HepG2 (cell line): Measurements from ENCODE around the gene TFEB. TPM values are rescaled to one million over a fixed set of nuclear protein-coding genes. Genes with fewer than 3 reads are reported as not detected.
A peak's percentile ranks its signal among the peaks of the same experiment; 100 is the strongest.

Experiments
- ATAC-seq: fragments of 200-7000 bp; cut with Tn5 transposase; 3 replicates; pipeline ENCODE4 v1.9.1; 2020; ENCODE audit warnings: mild to moderate bottlenecking, moderate library complexity
- BruUV-seq: library from RNA; stranded (reverse); fragments of 400-500 nt; replicated peaks from 2 replicates; lab custom pipeline; 2021; lab: Mats Ljungman, UMichigan
- CTCF ChIA-PET: fragments of 300-600 bp; formaldehyde crosslinking; extraction: SDS; loops from one replicate; lab custom pipeline; 2021; ENCODE audit warnings: low total read pairs, inconsistent platforms, low intra/inter-chr PET ratio; lab: Yijun Ruan, JAX
- POLR2A ChIA-PET: fragments of 350-600 bp; sonication (Branson Sonifier 250); formaldehyde crosslinking; loops from one replicate; lab custom pipeline; 2020; ENCODE audit warnings: antibody characterized with exemption, inconsistent platforms; lab: Yijun Ruan, JAX
- DNase-seq: peaks from one replicate; pipeline ENCODE4 v3.0.0-alpha.2; 2015; ENCODE audit warnings: low spot score
- FAIRE-seq: peaks from 3 replicates; lab custom pipeline; 2011; peaks lifted over from hg19 to GRCh38; lab: Jason Lieb, UNC
- H2AFZ ChIP-seq: one replicate; pipeline ENCODE4 v1.6.1; 2011; ENCODE audit warnings: low read length, inconsistent platforms
- H3K27ac ChIP-seq: fragments of 300-600 bp; 3 replicates; pipeline ENCODE4 v1.8.0; 2011; ENCODE audit warnings: mixed run types, mild to moderate bottlenecking, mixed read lengths, low read length, inconsistent platforms; ENCODE audit not compliant: insufficient read depth; ENCODE audit errors: extremely low read length
- H3K27me3 ChIP-seq, 2 experiments: fragments of 200-600 bp in 1 of 2; 2 replicates in 1 of 2; 3 replicates in 1 of 2; pipeline versions ENCODE4 v1.6.0 to v1.8.0; 2011; ENCODE audit warnings: low read length in 2 of 2, mild to moderate bottlenecking in 2 of 2, moderate library complexity in 2 of 2, inconsistent platforms in 1 of 2; ENCODE audit not compliant: insufficient read depth in 2 of 2, control insufficient read depth in 1 of 2
- H3K36me3 ChIP-seq, 2 experiments: fragments of 200-600 bp in 1 of 2; replicated peaks in 1 of 2; 2 replicates in 1 of 2; 3 replicates in 1 of 2; pipeline versions ENCODE4 v1.5.1 to v1.8.0; 2011; ENCODE audit warnings: low read length in 2 of 2, inconsistent platforms in 1 of 2; ENCODE audit not compliant: insufficient read depth in 2 of 2, control insufficient read depth in 1 of 2
- H3K4me1 ChIP-seq: 2 replicates; pipeline ENCODE4 v1.5.1; 2012; ENCODE audit warnings: low read length, inconsistent platforms; ENCODE audit not compliant: insufficient read depth
- H3K4me2 ChIP-seq: 2 replicates; pipeline ENCODE4 v1.6.0; 2011; ENCODE audit warnings: low read depth, low read length, inconsistent platforms
- H3K4me3 ChIP-seq, 3 experiments: fragments of 200-600 bp in 1 of 3; sonication (generic), shearing (Covaris generic) in 1 of 3; replicated peaks in 1 of 3; 2 replicates each; pipeline ENCODE4 v1.5.1; 2011 to 2016; ENCODE audit warnings: low read length in 3 of 3, inconsistent platforms in 2 of 3, low read depth in 2 of 3, mild to moderate bottlenecking in 2 of 3, control low read depth in 1 of 3, mixed read lengths in 1 of 3; ENCODE audit not compliant: insufficient read depth in 1 of 3
- H3K79me2 ChIP-seq: one replicate; pipeline ENCODE4 v1.6.1; 2011; ENCODE audit warnings: low read length, inconsistent platforms; ENCODE audit not compliant: insufficient read depth
- H3K9ac ChIP-seq: 2 replicates; pipeline ENCODE4 v1.6.0; 2011; ENCODE audit warnings: mild to moderate bottlenecking, low read depth, low read length, inconsistent platforms; ENCODE audit not compliant: insufficient read depth
- H3K9me3 ChIP-seq: 2 replicates; pipeline ENCODE4 v1.5.1; 2012; ENCODE audit warnings: mild to moderate bottlenecking, low read length
- H4K20me1 ChIP-seq: 2 replicates; pipeline ENCODE4 v1.6.0; 2011; ENCODE audit warnings: inconsistent platforms, mild to moderate bottlenecking, low read length, moderate library complexity; ENCODE audit not compliant: insufficient read depth
- AGO2 ChIP-seq: fragments of 200-400 bp; formaldehyde crosslinking; optimal IDR thresholded peaks from 2 replicates; pipeline ENCODE3; 2017; ENCODE audit warnings: mild to moderate bottlenecking, low read depth, low read length, moderate library complexity
- NFKBIZ ChIP-seq: IDR thresholded peaks from 2 replicates; pipeline ENCODE4 v1.6.1; 2018; ENCODE audit warnings: missing genetic modification reagents, missing compliant biosample characterization
- ZFP82 ChIP-seq: sonication (generic); formaldehyde crosslinking; IDR thresholded peaks from 2 replicates; pipeline ENCODE4 v1.5.1; 2020; ENCODE audit warnings: mild to moderate bottlenecking, missing genetic modification reagents, borderline replicate concordance
- ZNF775 ChIP-seq: sonication (generic); formaldehyde crosslinking; IDR thresholded peaks from 2 replicates; pipeline ENCODE4 v1.4.0; 2020; ENCODE audit warnings: missing genetic modification reagents, mild to moderate bottlenecking, moderate library complexity, borderline replicate concordance
- WGBS: methylation state at CpG from one replicate; pipeline ENCODE4 v1.1.6; 2017; ENCODE audit warnings: low lambda C conversion rate; 5-methylcytosine and 5-hydroxymethylcytosine counted together
- in situ Hi-C: cut with HindIII; loops from 2 replicates; pipeline ENCODE4 v1.10.0; 2017; ENCODE audit warnings: low pct_unique_long_range_greater_than_20kb; ENCODE audit not compliant: extremely low pct_ligation_motif_present
- intact Hi-C: fragments of 100-400 bp; cut with micrococcal nuclease; formaldehyde crosslinking; loops from one replicate; pipeline ENCODE4 v1.10.0; 2022; ENCODE audit not compliant: unreplicated experiment
- polyA plus RNA-seq, 8 experiments: library from polyadenylated mRNA; depleted of rRNA in 3 of 8; stranded (reverse) in 7 of 8; unstranded in 1 of 8; fragments of >200 nt; fragmentation: Illumina TruSeq in 4 of 8; extraction: Trizol in 4 of 8; gene quantifications; 2 replicates each; pipeline versions ENCODE4 v1.2.1 to v1.2.3, GENCODE V29; 2011 to 2016; ENCODE audit warnings: low read depth in 4 of 8, missing spikeins in 1 of 8, mixed read lengths in 1 of 8; ENCODE audit not compliant: insufficient read depth in 1 of 8
- total RNA-seq, 5 experiments: library from RNA; depleted of rRNA; stranded (reverse); fragments of >200 nt; fragmentation: Illumina TruSeq; extraction: Trizol; gene quantifications; 2 replicates each; pipeline ENCODE4 v1.2.3, GENCODE V29; 2016; ENCODE audit warnings: low read depth in 1 of 5
- TF ChIP-seq, protein P1 (sequence below): sonication (generic); formaldehyde crosslinking; IDR thresholded peaks from 2 replicates; pipeline ENCODE4 v1.5.0; 2020; ENCODE audit warnings: missing genetic modification reagents, mild to moderate bottlenecking, borderline replicate concordance
- TF ChIP-seq, protein P2 (sequence below): sonication (generic); formaldehyde crosslinking; IDR thresholded peaks from 2 replicates; pipeline ENCODE4 v1.5.0; 2020; ENCODE audit warnings: mild to moderate bottlenecking, missing genetic modification reagents, moderate library complexity
- TF ChIP-seq, protein P3 (sequence below): fragments of 450-650 bp; IDR thresholded peaks from 2 replicates; pipeline ENCODE4 v1.6.1; 2016

The TFEB gene
- total and polyA plus RNA-seq, 2 of the 13 experiments (the other 11 are each of a cell fraction or from before 2014, with no cell fraction given), result 13.3 to 18.7 TPM

DNA sequence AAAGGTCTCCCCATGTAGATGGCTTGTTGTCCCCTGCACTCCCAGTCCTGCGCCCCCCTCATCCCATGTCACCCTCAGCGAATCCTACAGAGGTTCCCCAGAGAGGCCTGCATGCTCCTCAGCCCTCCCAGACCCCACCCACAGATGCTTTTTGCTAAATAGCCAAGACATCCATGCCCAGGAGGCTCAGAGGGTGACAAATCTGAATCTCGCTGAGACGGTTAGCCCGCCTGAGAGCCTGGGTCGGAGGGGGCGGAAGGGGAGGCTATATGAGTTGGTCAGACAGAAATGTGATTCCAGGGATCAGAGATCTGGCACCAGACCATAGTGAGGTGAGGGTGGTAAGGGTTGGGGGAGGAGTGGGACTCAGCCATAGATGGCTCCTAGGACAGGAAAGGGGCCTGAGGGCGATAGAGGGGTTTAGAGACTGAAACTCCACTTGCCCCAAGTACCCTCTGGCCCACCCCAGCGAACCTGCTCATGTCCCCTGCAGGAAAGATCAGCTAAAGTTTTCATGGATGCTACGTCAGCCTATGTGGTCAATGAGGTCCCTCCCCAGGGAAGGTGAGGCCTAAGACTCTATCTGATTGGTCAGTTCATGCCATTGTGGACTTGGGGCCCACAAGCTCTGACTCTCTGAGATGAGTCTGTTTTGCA lies 33.2 kb downstream of the TFEB start (continued):
- TF ChIP-seq ZFP82 (CRISPR knock-in tag) (no peak), ZNF775 (CRISPR knock-in tag) (no peak)
- TF ChIP-seq, protein P1, sequence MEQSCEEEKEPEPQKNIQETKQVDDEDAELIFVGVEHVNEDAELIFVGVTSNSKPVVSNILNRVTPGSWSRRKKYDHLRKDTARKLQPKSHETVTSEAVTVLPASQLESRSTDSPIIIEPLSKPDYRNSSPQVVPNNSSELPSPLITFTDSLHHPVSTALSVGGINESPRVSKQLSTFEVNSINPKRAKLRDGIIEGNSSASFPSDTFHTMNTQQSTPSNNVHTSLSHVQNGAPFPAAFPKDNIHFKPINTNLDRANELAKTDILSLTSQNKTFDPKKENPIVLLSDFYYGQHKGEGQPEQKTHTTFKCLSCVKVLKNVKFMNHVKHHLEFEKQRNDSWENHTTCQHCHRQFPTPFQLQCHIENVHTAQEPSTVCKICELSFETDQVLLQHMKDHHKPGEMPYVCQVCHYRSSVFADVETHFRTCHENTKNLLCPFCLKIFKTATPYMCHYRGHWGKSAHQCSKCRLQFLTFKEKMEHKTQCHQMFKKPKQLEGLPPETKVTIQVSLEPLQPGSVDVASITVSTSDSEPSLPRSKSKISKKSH, result no peak

DNA sequence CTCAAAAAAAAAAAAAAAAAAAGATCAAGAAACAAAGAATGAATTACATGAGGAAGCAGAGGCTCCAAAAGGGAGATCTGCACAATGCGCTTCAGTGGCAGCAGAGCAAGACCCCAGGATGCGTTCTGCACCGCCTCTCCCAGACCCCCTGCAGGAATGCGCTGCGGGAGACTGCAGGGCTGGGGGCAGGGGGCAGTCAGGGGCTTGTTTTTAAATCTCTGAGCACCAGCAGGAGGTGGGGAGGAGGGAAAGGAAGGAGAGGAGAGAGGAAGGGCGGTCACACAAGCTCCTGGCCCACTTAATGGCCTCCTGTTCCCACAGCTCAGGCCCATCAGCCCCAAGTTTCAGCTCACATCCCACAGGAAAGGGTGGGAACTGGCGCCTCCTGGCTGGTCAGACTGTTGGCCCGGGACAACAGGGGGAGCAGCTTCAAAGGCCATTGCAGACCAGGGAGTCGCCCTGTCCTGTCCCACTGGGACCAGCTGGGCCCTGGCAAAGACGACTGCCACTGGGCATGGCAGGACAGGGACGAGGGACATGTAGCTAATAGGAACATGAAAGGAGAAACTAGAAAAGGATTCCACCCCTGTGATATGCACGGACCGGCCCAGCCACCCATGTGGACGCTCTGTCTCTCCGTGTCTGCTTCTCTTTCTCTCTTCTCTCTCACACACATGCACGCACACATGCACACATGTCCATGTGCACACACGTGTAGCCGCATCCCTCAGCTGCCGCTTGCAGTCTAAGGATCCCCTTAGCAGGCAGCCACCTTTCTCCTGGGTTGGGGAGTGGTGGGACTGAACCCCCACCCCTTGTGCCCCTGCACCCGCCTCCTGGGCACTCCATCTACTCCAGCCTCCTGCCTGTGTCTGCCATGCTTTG lies 34.7 kb downstream of the TFEB start:
- no peaks in the 10 kb centered on the region for H3K9me3 ChIP-seq
- whole genome bisulfite sequencing, result 90% methylated on average over 20 of the region's 20 CpGs
- H3K4me1 ChIP-seq, result peaks cover 3% of the 10 kb centered on the region
- no peak for DNase-seq
- intact Hi-C loops (no loop called here), in situ Hi-C loops (no loop called here)
- no peak overlapping the region for H3K9ac ChIP-seq
- H4K20me1 ChIP-seq, result no peaks in the 10 kb centered on the region
- H3K79me2 ChIP-seq, result no peaks in the 10 kb centered on the region
- H3K27ac ChIP-seq, result no peak overlapping the region
- peaks cover 0 to 5% of the 10 kb centered on the region in 2 experiments; a peak in 2 of 5 replicates for H3K36me3 ChIP-seq
- TF ChIP-seq NFKBIZ (CRISPR knock-in tag) (no peak), AGO2 (peak; percentile 27)
- TF ChIP-seq, protein P2, sequence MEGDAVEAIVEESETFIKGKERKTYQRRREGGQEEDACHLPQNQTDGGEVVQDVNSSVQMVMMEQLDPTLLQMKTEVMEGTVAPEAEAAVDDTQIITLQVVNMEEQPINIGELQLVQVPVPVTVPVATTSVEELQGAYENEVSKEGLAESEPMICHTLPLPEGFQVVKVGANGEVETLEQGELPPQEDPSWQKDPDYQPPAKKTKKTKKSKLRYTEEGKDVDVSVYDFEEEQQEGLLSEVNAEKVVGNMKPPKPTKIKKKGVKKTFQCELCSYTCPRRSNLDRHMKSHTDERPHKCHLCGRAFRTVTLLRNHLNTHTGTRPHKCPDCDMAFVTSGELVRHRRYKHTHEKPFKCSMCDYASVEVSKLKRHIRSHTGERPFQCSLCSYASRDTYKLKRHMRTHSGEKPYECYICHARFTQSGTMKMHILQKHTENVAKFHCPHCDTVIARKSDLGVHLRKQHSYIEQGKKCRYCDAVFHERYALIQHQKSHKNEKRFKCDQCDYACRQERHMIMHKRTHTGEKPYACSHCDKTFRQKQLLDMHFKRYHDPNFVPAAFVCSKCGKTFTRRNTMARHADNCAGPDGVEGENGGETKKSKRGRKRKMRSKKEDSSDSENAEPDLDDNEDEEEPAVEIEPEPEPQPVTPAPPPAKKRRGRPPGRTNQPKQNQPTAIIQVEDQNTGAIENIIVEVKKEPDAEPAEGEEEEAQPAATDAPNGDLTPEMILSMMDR (CRISPR knock-in tag), result peak; percentile 23; the same call in 1 of the 2 replicates
- TF ChIP-seq, protein P3, sequence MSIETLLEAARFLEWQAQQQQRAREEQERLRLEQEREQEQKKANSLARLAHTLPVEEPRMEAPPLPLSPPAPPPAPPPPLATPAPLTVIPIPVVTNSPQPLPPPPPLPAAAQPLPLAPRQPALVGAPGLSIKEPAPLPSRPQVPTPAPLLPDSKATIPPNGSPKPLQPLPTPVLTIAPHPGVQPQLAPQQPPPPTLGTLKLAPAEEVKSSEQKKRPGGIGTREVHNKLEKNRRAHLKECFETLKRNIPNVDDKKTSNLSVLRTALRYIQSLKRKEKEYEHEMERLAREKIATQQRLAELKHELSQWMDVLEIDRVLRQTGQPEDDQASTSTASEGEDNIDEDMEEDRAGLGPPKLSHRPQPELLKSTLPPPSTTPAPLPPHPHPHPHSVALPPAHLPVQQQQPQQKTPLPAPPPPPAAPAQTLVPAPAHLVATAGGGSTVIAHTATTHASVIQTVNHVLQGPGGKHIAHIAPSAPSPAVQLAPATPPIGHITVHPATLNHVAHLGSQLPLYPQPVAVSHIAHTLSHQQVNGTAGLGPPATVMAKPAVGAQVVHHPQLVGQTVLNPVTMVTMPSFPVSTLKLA, result peak; percentile 76
- no peak for FAIRE-seq
- ATAC-seq, result peak; percentile 25; the same call in 1 of the 3 replicates
- no peak overlapping the region for H2AFZ ChIP-seq
- no peaks in the 10 kb centered on the region for H3K27me3 ChIP-seq
- POLR2A ChIA-PET, result no interaction called here
- no peak overlapping the region for H3K4me2 ChIP-seq
- BruUV-seq, result no TSS peak
- CTCF ChIA-PET, result no interaction called here
- no peak overlapping the region for H3K4me3 ChIP-seq
